Measurements from ENCODE around the gene HAO2. TPM values are rescaled to one million over a fixed set of nuclear protein-coding genes. Genes with fewer than 3 reads are reported as not detected.
A peak's percentile ranks its signal among the peaks of the same experiment; 100 is the strongest.

The HAO2 gene
- total and polyA plus RNA-seq, 2 experiments from 2014 or later: not detected

- peaks cover 13% of the 10 kb centered on the region for H3K9me3 Mint-ChIP-seq
- TF ChIP-seq ZNF114 (CRISPR knock-in tag; IDR thresholded peaks at IDR 0.05): no peak
- TF ChIP-seq EZH2phosphoT487 (IDR thresholded peaks at IDR 0.05; ENCODE audit: unreplicated experiment): no peak
- TF ChIP-seq POLR2AphosphoS5 (IDR thresholded peaks at IDR 0.05; ENCODE audit: low read depth): no peak
- TF ChIP-seq EZH2 (IDR thresholded peaks at IDR 0.05; ENCODE audit: low read depth, unreplicated experiment): no peak
- TF ChIP-seq ZNF331 (CRISPR knock-in tag; IDR thresholded peaks at IDR 0.05; ENCODE audit: low read depth): no peak
- TF ChIP-seq REST (IDR thresholded peaks at IDR 0.05; ENCODE audit: unreplicated experiment): no peak
- TF ChIP-seq STAT1 (IDR thresholded peaks at IDR 0.05; ENCODE audit: unreplicated experiment): no peak
- DNase-seq (ENCODE audit: low spot score) (no peak), ATAC-seq (no peak)
- Histone ChIP-seq H3K4me2 (no peak overlapping the region), H3F3A (replicated peaks; ENCODE audit: low read depth) (peaks cover 21% of the 10 kb centered on the region), H3K27me3 (ENCODE audit: insufficient read depth) (no peaks in the 10 kb centered on the region), H3K4me3 (no peak overlapping the region), H2AFZ (no peak overlapping the region), H3K4me1 (ENCODE audit: insufficient read depth) (peaks cover 30% of the 10 kb centered on the region), H3K9me2 (ENCODE audit: insufficient read depth) (peaks cover 11% of the 10 kb centered on the region; the same call in 1 of the 2 replicates), H3K36me3 (ENCODE audit: insufficient read depth) (no peaks in the 10 kb centered on the region), H3K79me2 (replicated peaks; ENCODE audit: insufficient read depth) (no peaks in the 10 kb centered on the region), H4K20me1 (replicated peaks; ENCODE audit: insufficient read depth) (no peaks in the 10 kb centered on the region), H3K27ac (ENCODE audit: low read depth) (no peak overlapping the region)
- H3K27ac Mint-ChIP-seq: no peak overlapping the region
- H3K4me1 Mint-ChIP-seq: peaks cover 51% of the 10 kb centered on the region
- H3K27me3 Mint-ChIP-seq (ENCODE audit: insufficient read depth, low read depth, poor library complexity): peaks cover 4% of the 10 kb centered on the region
- H3K4me3 Mint-ChIP-seq: no peak overlapping the region
- peaks cover 28% of the 10 kb centered on the region; the same call in 2 of the 3 replicates for H3K36me3 Mint-ChIP-seq (ENCODE audit: low read depth)
Observed at GRCh38 chr1:119338004-119338403, 30.6 kb upstream of the HAO2 start.

GRCh38 chr1:119338757-119339156, 29.8 kb upstream of the HAO2 start:
- peaks cover 16% of the 10 kb centered on the region; the same call in 1 of the 2 replicates for H3F3A ChIP-seq (replicated peaks; ENCODE audit: low read depth)
- no peak for DNase-seq (ENCODE audit: low spot score)
- no peak overlapping the region for H2AFZ ChIP-seq
- H3K36me3 ChIP-seq (ENCODE audit: insufficient read depth): no peaks in the 10 kb centered on the region
- Mint-ChIP-seq H3K27me3 (ENCODE audit: insufficient read depth, low read depth, poor library complexity) (peaks cover 4% of the 10 kb centered on the region), H3K4me1 (peaks cover 55% of the 10 kb centered on the region), H3K4me3 (no peak overlapping the region), H3K9me3 (peaks cover 16% of the 10 kb centered on the region), H3K36me3 (ENCODE audit: low read depth) (peaks cover 32% of the 10 kb centered on the region; the same call in 2 of the 3 replicates), H3K27ac (0 out of 2 replicates have a peak overlapping the region, but pooled peaks have one; percentile 10)
- no peaks in the 10 kb centered on the region for H3K27me3 ChIP-seq (ENCODE audit: insufficient read depth)
- H3K4me2 ChIP-seq: no peak overlapping the region
- no peaks in the 10 kb centered on the region for H3K79me2 ChIP-seq (replicated peaks; ENCODE audit: insufficient read depth)
- H3K4me3 ChIP-seq: no peak overlapping the region
- peaks cover 11% of the 10 kb centered on the region; the same call in 1 of the 2 replicates for H3K9me2 ChIP-seq (ENCODE audit: insufficient read depth)
- ATAC-seq: no peak
- H4K20me1 ChIP-seq (replicated peaks; ENCODE audit: insufficient read depth): no peaks in the 10 kb centered on the region
- H3K27ac ChIP-seq (ENCODE audit: low read depth): no peak overlapping the region
- H3K4me1 ChIP-seq (ENCODE audit: insufficient read depth): peaks cover 33% of the 10 kb centered on the region
- no peak for TF ChIP-seq ETS1 (IDR thresholded peaks at IDR 0.05)
- no peak for TF ChIP-seq EZH2phosphoT487 (IDR thresholded peaks at IDR 0.05; ENCODE audit: unreplicated experiment)
- no peak for TF ChIP-seq REST (IDR thresholded peaks at IDR 0.05; ENCODE audit: unreplicated experiment)
- no peak for TF ChIP-seq EZH2 (IDR thresholded peaks at IDR 0.05; ENCODE audit: low read depth, unreplicated experiment)
